HG03439 (cell line): ENCODE measurements around the gene C22orf23.

Experiments used
- ATAC-seq: cut with Tn5 transposase; IDR thresholded peaks from one replicate; pipeline ENCODE4 v1.9.1; 2021; ENCODE audit warnings: mild to moderate bottlenecking, moderate library complexity; ENCODE audit not compliant: unreplicated experiment

Gene C22orf23

GRCh38 chr22:37953437-37954179 lies at the start of gene C22orf23, which contains the start of gene POLR2F:
Gene C22orf23, minus strand, starts transcription at chr22:37953601. Its CDS starts 452 bp downstream, at chr22:37953149.
Gene POLR2F, plus strand, starts transcription at chr22:37953699. Its CDS starts 89 bp downstream, at chr22:37953788.
- peak; percentile 86 for ATAC-seq

- ATAC-seq: no peak
These were observed 46.4 kb upstream of the C22orf23 start for GRCh38 chr22:37999640-38000272.

- ATAC-seq: no peak
These were observed 45.8 kb upstream of the C22orf23 start for GRCh38 chr22:37999236-37999635.

- no peak for ATAC-seq
These were observed 45.1 kb upstream of the C22orf23 start for GRCh38 chr22:37998543-37998942.

GRCh38 chr22:37996515-37997246 lies 43.3 kb upstream of the C22orf23 start:
- ATAC-seq: no peak

GRCh38 chr22:37996079-37996478 lies 42.7 kb upstream of the C22orf23 start:
- ATAC-seq: no peak

GRCh38 chr22:37995460-37995859 lies 42.1 kb upstream of the C22orf23 start:
- no peak for ATAC-seq

- no peak for ATAC-seq
These were observed 41.6 kb upstream of the C22orf23 start for GRCh38 chr22:37994982-37995381.

- ATAC-seq: no peak
These were observed 40.6 kb upstream of the C22orf23 start for GRCh38 chr22:37994049-37994448.

GRCh38 chr22:37991731-37992442 lies 38.5 kb upstream of the C22orf23 start:
- ATAC-seq: no peak

- ATAC-seq: no peak
These were observed 37.5 kb upstream of the C22orf23 start for GRCh38 chr22:37990862-37991261.

GRCh38 chr22:37990301-37990700 lies 36.9 kb upstream of the C22orf23 start:
- ATAC-seq: no peak

- ATAC-seq: no peak
These were observed 36.0 kb upstream of the C22orf23 start for GRCh38 chr22:37989146-37990045.

GRCh38 chr22:37986371-37986770 lies 33.0 kb upstream of the C22orf23 start:
- ATAC-seq: no peak

GRCh38 chr22:37985751-37986281 lies 32.4 kb upstream of the C22orf23 start:
- ATAC-seq: no peak

GRCh38 chr22:37985050-37985585 lies 31.7 kb upstream of the C22orf23 start:
- no peak for ATAC-seq

GRCh38 chr22:37983860-37984791 lies 30.7 kb upstream of the C22orf23 start, which contains the start of gene SOX10:
Gene SOX10, minus strand, starts transcription at chr22:37984555. Its CDS starts 771 bp downstream, at chr22:37983784.
- no peak for ATAC-seq
